ENCODE measurements around the gene TAF5L. TPM values are rescaled to one million over a fixed set of nuclear protein-coding genes. Genes with fewer than 3 reads are reported as not detected.

TAF5L gene
- polyA plus RNA-seq, 2 donors: 4.8 to 9.4 TPM

DNA sequence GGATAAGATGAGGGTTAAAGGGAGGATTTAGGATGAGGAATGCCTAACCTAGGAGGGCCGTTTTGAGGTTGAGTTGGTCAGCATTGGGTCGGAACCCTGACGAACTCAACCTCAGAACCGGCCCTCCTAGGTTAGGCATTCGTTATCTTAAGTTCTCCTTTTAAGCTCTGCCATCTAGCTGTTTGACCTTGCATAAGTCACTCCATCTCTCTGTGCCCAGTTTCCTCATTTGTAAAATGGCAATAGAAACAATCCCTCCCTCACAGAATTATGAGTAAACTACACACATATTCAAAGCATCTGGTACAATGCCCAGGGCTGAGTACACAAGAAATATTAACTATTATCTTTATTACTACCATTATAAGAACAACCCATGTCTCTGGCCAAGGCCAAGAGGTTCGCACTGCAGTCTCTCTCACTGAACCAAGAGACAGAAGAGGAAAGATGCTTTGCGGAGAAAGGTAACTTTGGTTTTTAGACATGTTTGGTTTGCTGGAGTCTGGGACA is 72.2 kb downstream of the TAF5L start:
- Histone ChIP-seq H3K4me1 (ENCODE audit: control insufficient read depth in 2 of 2, insufficient read depth in 2 of 2, low read length in 1 of 2) (peaks cover 0 to 7% of the 10 kb centered on the region in 2 donors), H3K4me3 (ENCODE audit: low read depth in 1 of 2, low read length in 2 of 2) (no peak overlapping the region), H3K36me3 (ENCODE audit: control insufficient read depth in 2 of 2, insufficient read depth in 2 of 2, low read length in 1 of 2) (no peaks in the 10 kb centered on the region), H3K9me3 (ENCODE audit: control insufficient read depth in 2 of 2, insufficient read depth in 1 of 2, low read depth in 1 of 2, low read length in 1 of 2) (no peaks in the 10 kb centered on the region), H3K27me3 (ENCODE audit: control insufficient read depth in 1 of 2, insufficient read depth in 2 of 2, low read length in 2 of 2) (no peaks in the 10 kb centered on the region), H3K27ac (ENCODE audit: low read depth in 2 of 2, low read length in 1 of 2) (no peak overlapping the region)
- WGBS, 2 donors: 91 to 92% methylated on average over 7 of the region's 7 CpGs

DNA sequence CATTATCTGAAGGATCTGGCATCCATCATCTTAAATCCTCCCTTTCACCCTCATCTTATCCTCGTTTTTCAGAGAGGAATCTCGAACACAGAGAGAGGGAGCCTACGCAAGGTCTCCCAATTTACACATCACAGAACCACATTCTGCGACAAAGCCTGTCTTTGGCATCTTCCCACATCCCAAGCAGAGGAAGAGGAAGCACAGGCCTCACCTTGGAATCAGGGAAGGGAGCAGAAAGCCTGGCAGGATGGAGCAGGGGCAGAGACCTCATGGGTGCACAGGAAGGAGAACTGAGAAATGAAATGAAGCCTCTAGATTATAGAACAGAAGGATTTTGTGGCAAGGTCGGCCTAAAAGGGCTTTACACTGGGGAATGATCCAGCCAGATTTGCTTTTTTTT is 73.2 kb downstream of the TAF5L start:
- Histone ChIP-seq H3K36me3 (ENCODE audit: control insufficient read depth in 2 of 2, insufficient read depth in 2 of 2, low read length in 1 of 2) (no peaks in the 10 kb centered on the region), H3K4me3 (ENCODE audit: low read depth in 1 of 2, low read length in 2 of 2) (no peak overlapping the region), H3K9me3 (ENCODE audit: control insufficient read depth in 2 of 2, insufficient read depth in 1 of 2, low read depth in 1 of 2, low read length in 1 of 2) (no peaks in the 10 kb centered on the region)

DNA sequence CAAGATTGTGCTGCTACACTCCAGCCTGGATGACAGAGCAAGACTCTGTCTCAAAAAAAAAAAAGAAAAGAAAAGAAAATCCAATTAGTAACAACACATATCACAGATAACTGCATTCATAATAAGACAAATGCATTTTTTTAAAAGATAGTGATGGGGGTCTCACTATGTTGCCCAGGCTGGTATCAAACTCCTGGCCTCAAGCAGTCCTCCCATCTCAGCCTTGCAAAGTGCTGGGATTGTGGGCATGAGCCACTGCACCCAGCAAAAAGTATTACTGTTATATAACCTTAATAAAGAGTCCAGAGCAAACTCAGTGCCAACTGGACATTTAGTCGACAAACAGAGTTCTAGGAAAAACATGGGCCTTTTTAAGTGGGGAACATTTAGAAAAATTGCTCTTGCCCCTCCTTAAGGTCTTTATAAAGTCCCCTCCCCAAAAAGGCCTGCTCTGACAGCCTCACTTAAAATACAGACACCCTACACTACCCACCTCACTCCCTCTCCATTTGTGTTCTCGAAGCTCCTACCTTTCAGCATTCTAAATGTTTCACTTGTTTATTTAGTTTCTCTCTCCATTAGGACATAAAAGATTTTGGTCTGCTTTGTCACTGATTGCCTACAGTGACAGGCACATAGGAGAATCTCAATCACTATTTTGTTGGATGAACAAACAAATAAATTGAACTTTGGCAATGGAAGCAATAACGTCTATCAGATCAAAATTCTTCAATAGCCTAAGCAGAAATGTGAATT is 74.9 kb downstream of the TAF5L start:
- H3K27me3 ChIP-seq (ENCODE audit: control insufficient read depth in 1 of 2, insufficient read depth in 2 of 2, low read length in 2 of 2): no peaks in the 10 kb centered on the region
- peaks cover 0 to 5% of the 10 kb centered on the region in 2 donors for H3K4me1 ChIP-seq (ENCODE audit: control insufficient read depth in 2 of 2, insufficient read depth in 2 of 2, low read length in 1 of 2)
- no peak overlapping the region for H3K4me3 ChIP-seq (ENCODE audit: low read depth in 1 of 2, low read length in 2 of 2)
- WGBS, 2 donors: 65 to 72% methylated on average over 3 of the region's 3 CpGs
- H3K36me3 ChIP-seq (ENCODE audit: control insufficient read depth in 2 of 2, insufficient read depth in 2 of 2, low read length in 1 of 2): peaks cover 6 to 10% of the 10 kb centered on the region in 2 donors
- no peak overlapping the region for H3K27ac ChIP-seq (ENCODE audit: low read depth in 2 of 2, low read length in 1 of 2)
- no peaks in the 10 kb centered on the region for H3K9me3 ChIP-seq (ENCODE audit: control insufficient read depth in 2 of 2, insufficient read depth in 1 of 2, low read depth in 1 of 2, low read length in 1 of 2)

More for the DNA sequence above, 73.2 kb downstream of the TAF5L start:
- 70 to 74% methylated on average over 5 of the region's 5 CpGs for WGBS, 2 donors
- no peak overlapping the region for H3K27ac ChIP-seq (ENCODE audit: low read depth in 2 of 2, low read length in 1 of 2)
- H3K27me3 ChIP-seq (ENCODE audit: control insufficient read depth in 1 of 2, insufficient read depth in 2 of 2, low read length in 2 of 2): no peaks in the 10 kb centered on the region
- H3K4me1 ChIP-seq (ENCODE audit: control insufficient read depth in 2 of 2, insufficient read depth in 2 of 2, low read length in 1 of 2): peaks cover 0 to 7% of the 10 kb centered on the region in 2 donors

DNA sequence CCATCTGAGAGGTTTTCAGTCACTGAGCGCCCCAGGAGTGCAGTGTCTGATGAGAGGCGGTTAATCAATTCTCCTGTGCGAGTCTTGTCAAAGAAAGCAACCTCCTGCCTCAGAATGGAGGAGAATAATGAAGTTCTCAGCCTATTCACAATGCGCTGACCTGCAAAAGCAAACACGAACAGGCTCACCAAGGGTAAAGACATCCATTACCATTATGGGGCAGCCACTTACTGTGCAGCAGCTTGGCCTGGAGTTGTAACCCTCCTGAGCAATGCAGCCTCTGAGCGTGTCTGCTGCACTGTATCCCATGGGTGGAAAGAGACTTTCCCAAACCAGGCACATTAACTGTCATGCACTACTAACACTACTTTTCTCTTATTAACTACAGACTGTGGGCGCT is 78.4 kb downstream of the TAF5L start:
- H3K4me3 ChIP-seq (ENCODE audit: low read depth in 1 of 2, low read length in 2 of 2): no peak overlapping the region
- no peaks in the 10 kb centered on the region for H3K27me3 ChIP-seq (ENCODE audit: control insufficient read depth in 1 of 2, insufficient read depth in 2 of 2, low read length in 2 of 2)
- H3K9me3 ChIP-seq (ENCODE audit: control insufficient read depth in 2 of 2, insufficient read depth in 1 of 2, low read depth in 1 of 2, low read length in 1 of 2): no peaks in the 10 kb centered on the region
- 94 to 96% methylated on average over 7 of the region's 7 CpGs for WGBS, 2 donors
- no peaks in the 10 kb centered on the region for H3K4me1 ChIP-seq (ENCODE audit: control insufficient read depth in 2 of 2, insufficient read depth in 2 of 2, low read length in 1 of 2)
- H3K36me3 ChIP-seq (ENCODE audit: control insufficient read depth in 2 of 2, insufficient read depth in 2 of 2, low read length in 1 of 2): peaks cover 10 to 17% of the 10 kb centered on the region in 2 donors
- H3K27ac ChIP-seq (ENCODE audit: low read depth in 2 of 2, low read length in 1 of 2): no peak overlapping the region

DNA sequence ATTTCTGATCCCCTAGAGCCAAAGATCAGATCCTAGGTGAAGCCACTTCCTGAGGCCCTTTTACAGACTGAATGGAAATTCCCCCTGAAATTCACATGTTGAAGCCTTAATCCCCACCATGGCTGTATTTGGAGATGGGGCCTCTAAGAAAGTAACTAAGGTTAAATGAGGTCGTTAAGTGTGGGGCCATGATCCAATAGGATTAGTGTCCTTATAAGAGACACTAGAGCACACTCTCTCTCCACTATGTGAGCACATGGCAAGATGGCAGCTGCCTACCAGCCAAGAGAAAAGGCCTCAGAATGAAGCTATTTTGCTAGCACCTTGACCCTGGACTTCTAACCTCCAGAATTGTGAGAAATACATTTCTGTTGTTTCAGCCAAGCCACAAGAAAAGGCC is 81.3 kb downstream of the TAF5L start:
- H3K4me3 ChIP-seq (ENCODE audit: low read depth in 1 of 2, low read length in 2 of 2): no peak overlapping the region
- H3K27ac ChIP-seq (ENCODE audit: low read depth in 2 of 2, low read length in 1 of 2): no peak overlapping the region
- WGBS, 2 donors: 92 to 97% methylated on average over 1 of the region's 1 CpG
- no peaks in the 10 kb centered on the region for H3K27me3 ChIP-seq (ENCODE audit: control insufficient read depth in 1 of 2, insufficient read depth in 2 of 2, low read length in 2 of 2)
- no peaks in the 10 kb centered on the region for H3K9me3 ChIP-seq (ENCODE audit: control insufficient read depth in 2 of 2, insufficient read depth in 1 of 2, low read depth in 1 of 2, low read length in 1 of 2)
- H3K36me3 ChIP-seq (ENCODE audit: control insufficient read depth in 2 of 2, insufficient read depth in 2 of 2, low read length in 1 of 2): peaks cover 15 to 22% of the 10 kb centered on the region in 2 donors
- H3K4me1 ChIP-seq (ENCODE audit: control insufficient read depth in 2 of 2, insufficient read depth in 2 of 2, low read length in 1 of 2): no peaks in the 10 kb centered on the region

Other genes starting within 250 kb of the TAF5L start
- gene ACTA1, start 192.0 kb downstream of the TAF5L start, polyA plus RNA-seq: 1 to 10 TPM in 1 of 2 donors, under 1 TPM in 1; 0.35 to 1.8 TPM
- 1 to 10 TPM; 7.3 to 9.9 TPM for gene NUP133, start 117.8 kb downstream of the TAF5L start, polyA plus RNA-seq
- 1 to 10 TPM; 5.9 to 6.4 TPM for gene ABCB10, start 67.4 kb downstream of the TAF5L start, polyA plus RNA-seq
- 1 to 10 TPM; 2.8 to 3.2 TPM for gene URB2, start 125 bp upstream of the TAF5L start, polyA plus RNA-seq

Data from esophagus (tissue), 2 donors.